Activated CD8-positive, alpha-beta memory T cell treated with anti-CD3 and anti-CD28 coated beads, Interleukin-2, amount 50 U/mL, for 4 hours (primary cell): ENCODE data around the gene CACNA1C.

Experiments
- DNase-seq: peaks from one replicate; pipeline ENCODE4 v3.0.0-alpha.2; 2020

The CACNA1C gene

DNA sequence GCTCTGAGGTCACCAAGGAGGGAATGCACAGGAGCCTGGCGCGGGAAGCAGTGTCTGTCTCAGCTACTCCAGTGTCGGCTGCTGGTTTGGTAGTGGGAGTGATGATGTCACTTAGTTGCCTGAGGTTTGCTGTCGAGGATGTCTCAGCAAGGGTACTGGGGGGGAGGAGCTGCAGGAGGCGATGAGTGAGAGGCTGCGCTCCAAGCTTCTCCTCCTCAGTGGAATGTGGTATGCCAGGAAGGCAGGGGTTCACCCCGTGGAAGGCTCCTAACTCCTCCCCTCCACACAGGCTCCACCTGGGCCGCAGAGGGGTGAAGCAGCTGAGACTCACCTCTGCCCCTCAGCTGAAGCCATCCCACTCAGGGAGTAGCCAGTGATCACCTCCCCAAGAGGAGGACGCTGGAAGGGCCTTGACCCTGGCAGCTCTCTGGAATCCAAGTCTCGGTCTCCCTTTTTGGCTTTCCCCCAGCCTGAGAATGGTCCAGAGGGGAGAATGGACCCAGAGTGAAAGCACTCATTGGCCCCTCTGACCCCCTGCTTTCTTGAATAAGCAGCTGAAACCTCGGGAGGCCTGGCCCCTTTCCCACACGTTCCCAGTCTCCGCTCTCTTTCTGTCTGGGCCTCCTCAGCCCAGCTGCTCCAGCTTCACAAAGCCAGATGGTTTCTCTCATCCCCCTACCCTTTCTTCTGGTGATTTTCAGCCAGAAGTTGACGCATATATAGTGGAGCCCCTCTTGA lies 563.0 kb downstream of the CACNA1C start:
- no peak for DNase-seq

DNA sequence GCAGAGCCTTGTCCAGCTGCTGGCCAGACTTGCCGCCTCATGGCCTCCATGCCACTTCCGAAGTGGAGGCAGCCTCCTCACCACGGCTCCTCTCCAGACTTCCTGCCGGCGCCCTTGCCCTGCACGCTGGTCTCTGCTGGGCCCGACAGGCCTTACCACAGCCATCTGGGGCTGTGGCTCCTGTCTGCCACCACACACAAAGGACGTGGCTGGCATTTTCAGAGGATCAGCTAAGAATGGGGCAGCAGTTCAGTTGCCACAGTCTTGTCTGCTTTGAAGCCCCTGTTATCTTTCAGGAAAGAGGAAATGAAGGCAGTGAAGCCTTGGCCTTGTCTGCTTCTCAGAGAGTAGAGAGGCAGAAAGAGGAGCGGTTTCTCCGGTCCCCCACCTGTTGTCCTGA lies 564.0 kb downstream of the CACNA1C start:
- DNase-seq = no peak

- no peak for DNase-seq
Measured at GRCh38 chr12:2617365-2617764, 564.6 kb downstream of the CACNA1C start.

DNA sequence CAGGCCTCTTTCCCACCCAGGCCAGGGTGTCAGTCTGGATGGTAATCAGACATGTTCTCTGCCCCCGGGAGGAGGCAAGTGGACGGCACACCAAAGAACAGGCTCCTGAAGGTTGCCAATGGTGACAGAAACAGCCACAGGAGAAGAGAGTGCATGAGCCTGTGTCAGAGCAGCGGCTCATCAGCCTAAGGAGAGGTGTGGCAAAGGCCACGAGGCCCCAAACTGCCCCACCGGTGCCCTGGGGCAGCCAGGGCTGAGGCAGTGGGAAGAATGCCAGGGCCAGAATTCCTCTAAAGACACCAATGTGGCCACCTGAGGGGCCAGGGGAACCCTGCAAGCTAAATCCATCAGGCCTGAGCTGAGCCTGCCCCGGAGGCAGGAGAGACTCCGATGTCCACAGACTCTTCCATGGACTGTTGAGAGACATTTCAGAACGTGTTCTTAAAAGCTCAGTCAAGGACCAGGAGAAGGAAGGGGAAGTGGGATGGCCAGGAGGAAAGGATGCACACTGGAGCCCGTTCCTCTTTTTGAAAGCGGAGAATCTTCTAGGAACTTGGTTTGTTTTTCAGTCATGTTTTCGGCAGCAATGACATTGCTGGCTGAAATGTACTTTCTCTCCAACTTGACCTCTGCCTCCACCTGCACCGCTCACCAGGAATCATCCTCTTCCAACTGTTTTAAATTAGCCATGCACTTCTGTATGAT lies 565.7 kb downstream of the CACNA1C start:
- DNase-seq = no peak

- no peak for DNase-seq
Measured at GRCh38 chr12:2619136-2619535, 566.3 kb downstream of the CACNA1C start.

GRCh38 chr12:2622460-2622859 lies 569.7 kb downstream of the CACNA1C start:
- no peak for DNase-seq

DNA sequence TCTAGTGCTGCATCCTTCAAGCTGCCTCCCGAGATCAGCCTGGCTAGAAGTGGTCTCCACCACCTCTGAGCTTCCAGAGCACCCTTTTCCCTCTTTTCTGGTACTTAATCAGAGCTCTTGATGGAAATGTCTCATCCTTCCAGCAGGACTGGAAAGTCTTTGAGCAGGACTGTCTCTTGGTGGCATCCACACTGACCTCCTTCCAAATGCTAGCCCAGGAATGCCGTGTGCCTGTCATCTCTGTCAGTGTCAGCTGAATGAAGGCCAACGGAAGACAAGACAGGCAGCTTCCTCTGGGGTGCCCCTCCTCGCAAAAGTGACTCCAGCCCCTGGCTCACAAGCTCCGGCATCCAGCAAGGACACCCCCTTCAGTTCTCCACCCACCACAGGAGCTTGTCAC lies 570.7 kb downstream of the CACNA1C start:
- no peak for DNase-seq

DNA sequence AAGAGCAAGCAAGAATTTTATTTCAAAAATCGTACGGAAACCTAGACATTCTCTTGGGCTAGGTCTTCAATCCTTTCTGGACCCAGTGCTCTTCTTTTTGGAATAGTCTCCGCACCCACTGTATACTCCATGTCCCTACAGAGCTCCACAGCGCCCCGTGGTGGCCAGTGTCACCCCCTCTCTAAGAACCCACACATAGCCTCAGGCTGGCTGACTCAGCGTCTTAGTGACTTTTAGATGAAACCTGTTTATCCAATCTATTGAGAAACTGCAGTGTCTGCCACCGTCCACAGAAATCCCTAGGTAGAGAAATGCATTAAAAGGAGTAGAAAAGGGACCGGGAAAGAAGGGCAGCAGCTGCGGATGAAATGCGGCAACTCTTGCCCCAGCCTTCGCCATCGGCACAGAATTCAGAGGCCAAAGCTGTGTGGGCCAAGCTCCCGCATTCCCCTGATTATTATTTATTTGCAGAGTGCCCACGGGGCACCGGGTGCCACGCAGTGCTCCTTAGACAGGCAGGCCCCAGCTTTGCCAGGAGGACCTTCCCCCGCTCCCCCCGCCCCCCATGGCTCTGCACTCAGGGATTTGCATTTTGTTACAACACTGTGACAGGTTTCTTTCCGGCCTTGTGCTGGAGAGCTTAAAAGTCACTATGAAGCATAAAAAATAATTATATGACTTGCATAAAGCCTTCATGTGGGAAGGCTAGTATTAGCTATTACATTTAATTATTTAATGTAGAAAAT lies 571.9 kb downstream of the CACNA1C start:
- no peak for DNase-seq

GRCh38 chr12:2625289-2625612 lies 572.5 kb downstream of the CACNA1C start:
- no peak for DNase-seq

DNA sequence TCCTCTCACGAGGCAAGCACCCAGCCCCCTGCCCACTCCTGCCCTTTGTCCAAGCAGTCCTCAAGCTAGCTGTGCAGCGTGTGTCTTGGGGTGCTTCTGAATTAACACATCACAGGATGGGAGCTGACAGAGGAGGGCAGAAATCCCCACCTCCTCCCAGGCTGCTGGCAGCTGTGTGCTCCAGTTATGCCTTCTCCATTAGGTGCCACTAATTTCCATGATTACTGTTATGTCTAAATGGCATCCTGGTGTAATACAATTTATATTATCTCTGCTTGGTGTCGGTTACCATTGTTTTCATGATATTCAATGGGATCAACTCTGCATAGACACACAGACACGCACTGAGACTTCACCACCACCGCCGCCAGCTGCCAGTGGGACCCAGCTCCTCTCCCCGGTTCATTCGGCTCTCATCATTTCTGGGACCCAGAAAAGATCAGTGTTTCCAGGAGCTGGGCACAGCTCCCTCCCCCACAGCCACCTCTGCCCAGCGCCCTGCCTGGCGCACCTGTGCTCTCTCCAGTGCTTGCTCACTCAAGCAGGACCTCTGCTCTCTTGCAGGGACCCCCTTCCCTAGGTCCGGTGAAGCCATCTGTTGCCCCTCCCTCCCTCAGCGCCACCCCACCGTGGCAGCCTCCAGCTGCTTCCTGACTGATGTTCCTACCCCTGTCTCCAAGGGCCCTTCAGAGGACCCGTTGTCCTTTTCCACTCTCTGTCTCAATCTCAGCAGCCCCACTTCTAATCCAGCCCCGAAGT lies 574.5 kb downstream of the CACNA1C start:
- DNase-seq = no peak

DNA sequence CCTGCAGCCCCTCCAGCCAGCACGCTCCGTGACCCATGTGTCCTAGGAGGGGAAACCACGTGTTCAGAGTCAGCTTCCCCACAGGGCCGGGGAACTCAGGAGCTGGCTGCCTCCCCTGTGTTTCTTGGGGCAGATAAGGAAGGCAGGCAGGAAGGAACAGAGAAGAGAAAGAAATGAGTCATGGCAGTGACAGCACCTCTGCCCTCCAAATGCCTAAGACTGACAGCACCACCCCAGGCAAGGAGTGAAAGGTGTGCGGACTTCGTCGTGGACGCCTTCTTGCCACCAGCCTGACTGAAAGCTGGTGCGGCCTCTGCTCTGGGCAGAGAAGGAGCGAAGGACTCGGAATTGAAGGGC lies 575.0 kb downstream of the CACNA1C start:
- DNase-seq = no peak

- DNase-seq = no peak
Measured at GRCh38 chr12:2628401-2628800, 575.6 kb downstream of the CACNA1C start.

DNA sequence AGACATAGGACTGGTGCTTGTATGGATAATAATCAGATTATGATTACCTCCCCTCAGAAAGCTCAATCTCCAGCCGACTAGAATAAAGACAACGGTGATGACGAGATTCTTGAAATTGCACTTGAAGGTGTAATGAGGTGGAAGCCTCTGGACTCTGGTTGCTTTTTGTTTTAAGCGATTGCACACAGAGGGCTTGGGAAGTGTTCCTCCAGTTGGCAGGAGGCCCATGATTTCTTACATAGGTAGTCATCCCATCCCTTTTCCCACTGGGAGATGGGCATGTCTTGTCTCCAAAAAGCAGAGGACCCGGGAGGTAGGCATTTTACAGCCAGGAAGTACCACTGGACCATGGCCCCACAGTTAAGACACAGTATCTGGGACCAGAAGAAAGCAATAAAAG lies 576.3 kb downstream of the CACNA1C start:
- no peak for DNase-seq

- DNase-seq = no peak
Measured at GRCh38 chr12:2631653-2632350, 579.0 kb downstream of the CACNA1C start.

DNA sequence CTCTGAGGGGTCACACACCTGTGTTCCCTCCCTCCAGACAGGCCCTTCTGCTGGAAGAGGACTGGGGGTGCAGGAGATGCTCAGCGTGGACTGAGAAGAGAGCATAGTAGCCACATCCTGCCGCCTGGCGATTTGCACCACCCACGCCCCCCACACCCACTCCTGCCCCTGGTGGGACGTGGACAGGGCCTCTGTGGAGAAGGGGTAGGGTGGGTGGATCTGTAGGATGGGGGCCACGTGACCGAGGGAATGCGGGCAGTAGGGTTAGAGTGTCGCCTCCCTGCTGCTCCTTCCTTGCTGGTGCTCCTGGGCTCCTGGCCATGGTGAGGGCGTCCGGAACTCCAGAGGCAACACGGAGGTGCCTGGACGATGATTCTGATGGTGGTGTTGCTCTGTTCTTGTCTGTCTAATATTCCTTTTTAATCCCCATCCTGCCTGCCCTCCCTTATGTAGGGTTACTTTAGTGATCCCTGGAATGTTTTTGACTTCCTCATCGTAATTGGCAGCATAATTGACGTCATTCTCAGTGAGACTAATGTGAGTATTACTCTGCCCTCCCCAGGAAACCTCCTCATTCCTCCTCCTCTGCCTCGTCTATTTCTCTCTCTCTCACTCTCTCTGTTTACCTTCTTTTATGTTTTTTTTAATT lies 580.5 kb downstream of the CACNA1C start:
- no peak for DNase-seq

DNA sequence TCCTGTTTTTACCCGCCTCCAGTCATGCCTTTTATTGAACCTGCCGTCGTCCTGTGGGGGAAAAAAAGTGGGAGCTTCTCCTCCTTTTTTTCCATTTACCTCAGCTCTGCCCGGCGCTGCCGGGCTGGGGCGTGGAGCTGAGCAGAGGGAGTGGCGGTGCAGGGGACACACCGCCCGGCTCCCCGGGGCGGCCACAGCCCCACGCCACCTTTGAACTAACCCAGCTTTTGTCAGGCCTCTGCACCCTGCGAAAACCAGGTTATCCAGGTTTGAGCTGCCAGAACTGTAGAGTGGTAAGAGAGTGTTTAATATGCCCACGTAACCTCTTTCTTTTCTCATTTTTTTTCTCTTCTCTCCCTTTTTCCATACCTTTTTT lies 581.0 kb downstream of the CACNA1C start:
- DNase-seq = no peak

DNA sequence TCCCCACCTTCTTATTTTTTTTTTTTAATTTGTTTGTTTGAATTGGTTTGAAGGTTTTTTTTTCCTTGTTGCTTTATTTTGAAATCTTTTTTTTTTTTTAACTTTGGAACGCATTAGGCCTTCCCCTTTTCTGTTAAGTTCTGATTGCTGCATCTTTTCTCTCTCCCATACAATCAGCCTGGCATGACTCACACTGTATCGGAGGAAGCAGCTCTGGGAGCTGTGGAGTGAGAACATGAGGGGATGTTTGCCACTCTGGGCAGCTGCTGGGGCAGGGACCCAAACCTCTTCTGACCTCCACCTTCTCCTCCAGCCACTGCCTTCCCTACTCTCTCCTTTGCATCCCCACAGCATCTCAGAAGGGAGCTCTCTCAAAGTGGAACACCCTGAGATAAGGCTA lies 581.7 kb downstream of the CACNA1C start:
- no peak for DNase-seq

GRCh38 chr12:2636741-2637340 lies 584.1 kb downstream of the CACNA1C start:
- no peak for DNase-seq

- no peak for DNase-seq
Measured at GRCh38 chr12:2637371-2637770, 584.6 kb downstream of the CACNA1C start.

DNA sequence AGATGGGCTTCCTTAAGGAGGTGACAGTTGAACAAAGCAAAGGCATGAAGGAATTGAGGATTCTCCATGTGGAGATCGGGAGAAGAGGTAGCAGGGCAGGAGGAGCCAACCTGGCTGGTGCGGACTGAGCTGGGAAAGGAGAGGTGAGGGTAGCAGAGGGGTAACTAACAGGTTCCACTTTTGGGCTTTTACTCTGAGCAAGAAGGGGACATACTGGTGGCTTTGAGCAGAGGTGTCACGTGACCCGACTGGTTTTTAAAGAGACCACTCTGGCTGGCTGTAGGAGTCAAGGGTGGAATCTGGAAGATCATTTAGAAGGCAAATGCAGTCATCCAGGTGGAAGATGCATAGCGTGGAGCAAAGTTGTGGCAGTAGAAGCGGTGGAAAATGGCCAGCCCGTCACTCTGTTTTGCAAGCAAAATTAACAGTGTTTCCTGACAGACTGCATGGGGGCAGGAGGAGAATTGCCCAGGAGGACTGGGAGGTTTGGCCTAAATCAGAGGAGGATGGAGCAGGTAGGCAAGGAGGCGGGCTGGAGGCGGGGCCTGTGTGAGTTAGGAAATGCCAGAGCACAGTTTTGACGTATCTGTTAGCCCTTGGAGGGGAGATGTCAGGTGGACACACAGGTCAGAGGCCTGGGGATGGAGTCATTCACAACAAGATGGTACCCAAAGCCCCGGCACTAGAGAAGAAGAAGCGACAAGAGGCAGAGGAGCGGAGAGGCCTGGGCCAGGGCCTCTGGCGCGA lies 585.7 kb downstream of the CACNA1C start:
- DNase-seq = no peak

DNA sequence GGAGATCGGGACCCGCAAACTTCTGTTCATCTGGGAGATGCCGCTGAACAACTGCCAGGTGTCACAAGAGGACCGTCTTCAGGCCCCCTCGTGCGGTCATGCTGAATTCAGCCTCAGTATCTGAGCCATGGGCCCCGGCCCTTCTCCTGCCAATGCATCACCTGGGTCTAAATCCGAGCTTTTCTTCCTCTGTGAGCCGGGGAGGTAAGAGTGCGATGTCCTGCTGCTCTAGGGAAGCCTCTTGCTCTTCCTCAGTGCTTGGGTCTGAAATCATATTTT lies 586.2 kb downstream of the CACNA1C start:
- DNase-seq = no peak
